B cell (primary cell): ENCODE measurements around the gene SLC22A13.

Experiments used
- EZH2 ChIP-seq: IDR thresholded peaks from 2 replicates; pipeline ENCODE4 v1.6.1; 2012; ENCODE audit warnings: borderline replicate concordance, low read depth, mild to moderate bottlenecking, moderate library complexity, low read length; ENCODE audit not compliant: insufficient read depth, poor library complexity, severe bottlenecking
- TF ChIP-seq, protein P1 (sequence below): fragments of 200-600 bp; IDR thresholded peaks from one replicate; pipeline ENCODE4 v1.8.0; 2022; ENCODE audit warnings: antibody characterized with exemption, mild to moderate bottlenecking

DNA sequence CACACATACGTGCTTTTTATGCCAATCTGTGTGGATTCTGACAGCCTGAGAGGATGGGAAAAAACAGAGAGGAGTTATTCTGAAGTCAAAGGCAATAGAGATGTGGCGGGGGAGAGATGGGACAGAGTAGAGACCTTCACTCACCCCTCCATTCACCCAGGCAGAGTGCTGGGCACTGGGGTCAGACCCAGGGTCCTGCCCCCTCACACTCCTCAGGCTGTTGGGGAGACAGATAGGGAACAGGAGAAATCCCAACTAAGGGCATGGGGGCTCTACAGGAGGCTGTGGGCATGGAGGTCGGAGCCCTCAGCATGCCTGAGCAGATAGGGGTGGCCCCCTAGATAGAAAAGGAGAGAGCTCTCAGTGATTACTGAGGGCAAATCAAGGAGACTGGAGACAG, 46.7 kb downstream of the SLC22A13 start:
- TF ChIP-seq EZH2, result no peak
- TF ChIP-seq, protein P1, sequence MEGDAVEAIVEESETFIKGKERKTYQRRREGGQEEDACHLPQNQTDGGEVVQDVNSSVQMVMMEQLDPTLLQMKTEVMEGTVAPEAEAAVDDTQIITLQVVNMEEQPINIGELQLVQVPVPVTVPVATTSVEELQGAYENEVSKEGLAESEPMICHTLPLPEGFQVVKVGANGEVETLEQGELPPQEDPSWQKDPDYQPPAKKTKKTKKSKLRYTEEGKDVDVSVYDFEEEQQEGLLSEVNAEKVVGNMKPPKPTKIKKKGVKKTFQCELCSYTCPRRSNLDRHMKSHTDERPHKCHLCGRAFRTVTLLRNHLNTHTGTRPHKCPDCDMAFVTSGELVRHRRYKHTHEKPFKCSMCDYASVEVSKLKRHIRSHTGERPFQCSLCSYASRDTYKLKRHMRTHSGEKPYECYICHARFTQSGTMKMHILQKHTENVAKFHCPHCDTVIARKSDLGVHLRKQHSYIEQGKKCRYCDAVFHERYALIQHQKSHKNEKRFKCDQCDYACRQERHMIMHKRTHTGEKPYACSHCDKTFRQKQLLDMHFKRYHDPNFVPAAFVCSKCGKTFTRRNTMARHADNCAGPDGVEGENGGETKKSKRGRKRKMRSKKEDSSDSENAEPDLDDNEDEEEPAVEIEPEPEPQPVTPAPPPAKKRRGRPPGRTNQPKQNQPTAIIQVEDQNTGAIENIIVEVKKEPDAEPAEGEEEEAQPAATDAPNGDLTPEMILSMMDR, result no peak
